ENCODE results near the gene CLDND1.

Gene CLDND1

DNA sequence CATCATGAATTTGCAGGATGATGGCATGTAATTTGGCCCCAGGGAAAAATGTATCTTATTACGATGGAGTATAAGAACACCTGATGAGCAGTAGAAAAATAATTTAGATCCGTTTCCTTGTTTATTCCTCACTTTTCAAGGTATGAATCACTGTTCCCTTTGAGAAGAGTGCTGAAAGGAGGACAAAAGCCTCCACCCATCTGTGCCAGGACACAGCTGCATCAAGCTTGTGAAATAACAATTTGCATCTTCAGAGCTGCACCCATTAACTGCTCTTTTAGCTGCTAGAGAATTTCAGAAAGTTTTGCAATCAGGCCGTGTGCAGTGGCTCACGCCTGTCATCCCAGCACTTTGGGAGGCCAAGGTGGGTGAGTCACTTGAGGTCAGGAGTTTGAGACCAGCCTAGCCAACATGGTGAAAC lies 9.6 kb downstream of the CLDND1 start:
- DNase-seq: no peak

DNA sequence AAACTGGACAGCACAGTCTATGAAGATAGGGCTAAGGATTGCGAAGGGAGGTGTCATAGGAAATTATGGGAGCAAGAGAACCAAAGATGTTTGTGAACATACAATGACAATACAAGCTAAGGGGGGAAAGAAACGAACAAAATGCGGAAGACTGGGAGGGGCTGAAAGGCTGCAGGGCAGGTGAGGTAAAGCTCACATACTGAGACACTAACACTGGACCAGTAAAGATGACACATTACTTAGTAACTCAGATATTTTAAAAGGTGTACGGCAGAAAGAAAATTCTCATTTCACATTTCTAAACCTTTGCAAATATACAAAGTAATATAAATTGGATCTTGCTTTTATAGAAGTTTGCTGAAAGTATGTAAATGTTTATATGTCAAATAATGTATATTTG lies 10.1 kb downstream of the CLDND1 start:
- no peak for DNase-seq

DNA sequence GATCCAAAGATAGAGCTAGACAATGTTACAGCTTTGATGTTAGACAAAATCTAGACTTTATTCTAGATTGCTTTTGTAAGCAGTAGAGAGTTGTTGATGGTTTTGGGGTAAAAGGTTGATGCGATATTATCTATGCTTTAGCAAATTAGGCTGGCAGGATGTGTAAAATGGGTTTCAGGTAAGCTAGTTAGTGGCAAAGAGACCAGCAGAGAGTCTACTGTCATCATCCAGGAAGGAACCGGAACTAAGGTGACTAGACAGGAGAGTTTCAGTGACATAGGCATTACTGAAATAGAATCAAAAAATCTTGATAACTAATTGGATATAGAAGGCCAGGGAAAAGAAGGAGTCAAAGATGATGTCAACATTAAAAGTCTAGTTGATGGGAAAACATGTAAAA lies 14.1 kb downstream of the CLDND1 start:
- DNase-seq: no peak

DNA sequence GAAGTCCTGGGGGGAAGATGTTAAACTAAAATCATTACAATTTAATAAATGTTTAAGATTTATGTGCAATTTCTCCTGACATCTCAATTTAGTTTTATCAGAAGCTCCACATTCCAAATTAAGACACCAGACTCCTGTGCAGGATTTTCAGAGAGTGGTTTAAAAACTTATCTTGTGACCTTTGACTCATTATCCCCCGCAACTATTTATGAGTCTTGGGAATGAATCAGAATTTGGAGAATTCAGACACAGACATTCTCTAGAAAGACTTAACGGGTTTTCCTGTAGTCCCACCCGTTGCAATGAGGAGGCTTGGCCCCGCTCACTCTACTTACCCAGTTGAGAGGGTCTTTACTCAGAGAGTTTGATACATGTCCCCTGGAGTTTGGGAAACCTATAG lies 18.2 kb downstream of the CLDND1 start:
- no peak for DNase-seq

DNA sequence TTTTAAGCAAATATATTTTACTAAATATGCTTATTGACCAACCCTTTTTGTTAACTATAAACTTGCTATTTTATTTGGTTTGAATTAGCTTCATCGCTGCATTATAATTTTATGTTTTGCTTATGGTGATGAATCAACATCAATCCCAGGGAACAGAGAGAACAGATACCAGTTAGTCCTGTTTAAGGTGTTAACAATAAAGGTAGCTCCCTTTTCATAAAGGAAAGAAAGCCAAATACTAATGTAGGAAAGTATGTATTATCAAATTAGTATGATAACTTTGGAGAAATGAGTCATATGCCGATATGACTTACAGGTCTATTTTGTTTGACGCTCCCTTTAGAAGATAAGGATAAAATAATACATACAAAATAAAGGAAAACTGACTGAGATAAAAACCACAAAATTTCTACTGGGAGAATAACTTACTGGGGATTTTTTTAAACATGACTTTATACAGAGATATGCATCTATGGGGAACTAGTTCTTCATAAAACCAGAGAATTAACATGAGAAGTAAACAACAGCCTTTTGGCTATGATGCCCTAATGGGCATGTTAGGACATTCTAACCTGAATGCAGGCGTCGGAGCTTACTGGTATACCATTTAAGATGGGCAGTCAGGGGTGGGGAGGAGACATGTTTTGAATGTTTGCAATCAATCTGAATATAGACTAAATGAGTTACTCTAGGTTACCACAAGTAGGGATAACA lies 20.7 kb downstream of the CLDND1 start:
- DNase-seq: no peak

DNA sequence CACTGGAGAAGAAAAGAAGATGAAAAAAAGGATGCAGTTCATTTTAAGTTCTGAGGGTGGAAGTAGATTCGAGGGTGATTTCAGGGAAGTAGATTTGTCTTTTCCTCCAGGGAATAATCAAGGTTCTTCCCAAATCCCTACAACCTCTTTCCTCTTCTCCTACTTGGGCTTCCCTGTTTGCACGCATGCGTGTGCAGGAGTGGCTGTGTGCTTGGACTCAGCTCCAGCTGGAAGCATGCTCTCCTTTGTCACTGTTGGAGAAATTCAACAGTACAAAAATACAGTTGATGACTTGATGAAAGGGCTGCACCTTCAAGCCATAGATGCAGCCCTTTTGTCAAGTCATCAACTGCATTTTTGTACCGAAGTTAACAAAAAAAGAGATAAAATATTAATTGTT lies 21.4 kb downstream of the CLDND1 start:
- no peak for DNase-seq

DNA sequence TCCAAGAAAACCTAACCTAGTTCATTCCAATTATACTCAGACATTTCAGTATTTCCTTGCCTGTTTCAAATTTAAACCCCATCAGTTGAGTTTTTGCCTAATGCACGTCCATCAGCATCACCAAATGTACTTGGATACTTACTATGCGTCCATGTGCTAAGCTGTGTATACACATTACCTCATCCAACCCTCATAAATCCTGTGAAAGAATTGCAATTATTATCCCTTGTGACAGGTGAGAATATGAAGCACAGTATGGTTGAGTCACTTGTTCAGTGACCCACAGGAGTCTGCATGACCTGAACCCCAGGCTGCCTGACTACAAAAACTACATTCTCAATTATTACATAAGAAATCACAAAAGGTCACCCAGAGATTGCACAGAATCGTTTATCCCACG lies 22.7 kb downstream of the CLDND1 start:
- DNase-seq: no peak

DNA sequence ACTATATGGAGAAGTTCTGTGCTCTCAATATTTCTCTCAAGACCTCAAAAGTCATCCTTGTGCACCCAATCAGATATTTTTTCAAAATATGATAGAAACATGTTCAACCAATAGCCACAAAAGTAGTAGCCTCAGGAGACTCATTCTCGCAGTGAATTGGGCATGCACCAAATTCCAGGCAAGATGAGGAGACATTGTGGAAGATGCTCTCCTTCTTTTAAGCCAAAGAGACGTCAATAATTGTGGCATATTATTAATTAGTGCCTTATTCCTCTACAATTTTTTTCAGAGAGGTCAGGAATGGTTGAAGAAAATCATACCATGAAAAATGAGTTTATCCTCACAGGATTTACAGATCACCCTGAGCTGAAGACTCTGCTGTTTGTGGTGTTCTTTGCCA lies 25.3 kb downstream of the CLDND1 start, which contains the start of gene OR5K2:
TSS of gene OR5K2 (plus strand) at position 301 of the 400 bp plus-strand sequence. CDS start at position 301, 0 bp downstream.
- no peak for DNase-seq

DNA sequence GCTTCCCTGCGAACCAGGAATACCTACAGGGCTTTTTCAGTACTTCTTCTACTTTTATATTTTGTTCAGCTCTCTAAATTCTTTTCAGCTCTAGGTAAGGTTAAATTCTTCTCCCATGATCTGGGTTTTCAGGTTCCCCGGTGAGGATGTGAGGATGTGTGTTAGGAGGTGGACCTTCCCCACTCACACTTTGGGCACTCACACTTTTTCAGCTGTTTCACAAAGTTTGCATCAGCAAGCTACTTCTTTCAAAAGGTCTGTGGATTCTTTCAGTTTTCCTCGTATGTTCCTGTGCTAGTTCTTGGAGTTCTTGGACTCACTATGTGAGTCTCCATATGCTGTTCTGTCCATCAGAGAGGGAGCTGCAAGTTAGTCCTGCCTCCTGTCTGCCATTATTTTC lies 39.1 kb downstream of the CLDND1 start:
- no peak for DNase-seq

DNA sequence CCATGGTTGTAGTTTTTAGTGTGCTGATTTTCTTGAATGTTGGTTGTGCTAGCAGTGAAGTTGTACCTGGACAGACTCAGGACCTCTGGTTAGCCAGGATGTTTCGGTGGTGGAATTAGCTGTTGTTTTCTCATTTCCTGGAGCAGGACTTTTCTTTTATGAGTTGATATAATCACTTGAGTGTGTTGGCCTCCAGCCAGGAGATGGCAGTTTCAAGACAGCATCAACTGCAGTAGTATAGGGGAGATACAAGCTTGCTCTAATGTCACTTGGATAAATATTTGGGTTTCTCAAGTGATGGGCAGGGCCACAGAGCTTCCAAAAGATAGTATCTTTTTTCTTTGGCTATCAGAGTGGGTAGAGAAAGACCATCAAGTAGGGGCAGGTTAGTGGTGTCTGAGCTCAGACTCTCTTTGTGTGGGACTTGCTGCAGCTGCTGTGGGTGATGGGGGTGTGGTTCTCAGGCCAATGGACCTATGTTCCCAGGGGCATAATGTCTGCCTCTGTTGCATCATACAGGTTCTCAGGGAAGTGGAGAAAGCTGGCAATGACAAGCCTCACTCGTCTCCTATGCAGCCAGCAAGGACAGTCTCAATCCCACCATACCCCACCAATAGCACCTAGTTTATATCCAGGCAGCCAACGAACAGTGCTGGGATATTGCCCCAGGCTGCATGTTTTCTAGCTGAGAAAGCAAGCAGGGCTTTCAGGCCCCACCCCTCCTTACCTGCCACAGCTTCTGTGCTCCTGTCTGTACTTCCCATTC lies 39.8 kb downstream of the CLDND1 start:
- no peak for DNase-seq
